ENCODE measurements around the gene DLX3.

Gene DLX3

DNA sequence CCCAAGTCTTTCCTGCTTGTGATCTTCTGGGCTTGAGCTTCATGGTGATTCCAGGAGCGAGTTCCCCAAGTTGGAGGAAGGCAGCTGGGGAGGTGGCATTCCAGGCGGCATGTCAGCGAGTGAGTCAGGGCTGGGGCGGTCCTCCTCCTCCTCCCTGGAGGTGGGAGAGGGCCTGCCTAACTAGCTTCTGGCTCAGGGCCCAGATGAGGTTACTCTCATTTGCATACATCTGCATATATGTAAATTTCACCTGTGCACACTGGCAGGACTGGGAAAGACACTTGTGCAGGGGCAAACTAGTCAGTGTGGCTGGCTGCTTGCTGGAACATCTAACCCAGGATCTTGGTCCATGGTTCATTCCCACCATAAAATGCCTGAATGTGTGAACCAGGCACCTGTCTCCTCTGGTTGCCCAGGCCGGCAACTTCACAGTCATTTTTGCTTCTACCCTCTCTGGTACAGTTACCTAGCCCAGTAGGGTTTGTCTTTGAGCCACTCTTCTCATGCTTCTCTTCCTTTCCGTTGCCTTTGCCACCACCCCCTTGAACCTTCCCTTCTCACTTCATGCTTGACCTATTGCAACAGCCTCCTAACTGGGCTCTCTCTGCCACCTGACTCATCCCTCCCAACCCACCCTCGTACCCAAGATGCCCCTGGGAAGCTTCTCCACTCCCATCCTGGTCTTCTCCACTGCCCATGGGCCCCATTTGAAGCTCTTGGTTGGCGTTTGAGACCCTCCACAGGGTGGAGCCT lies 35.7 kb downstream of the DLX3 start:
- DNase-seq = no peak

- DNase-seq = no peak
These were observed 36.3 kb downstream of the DLX3 start for GRCh38 chr17:49958723-49959122.

DNA sequence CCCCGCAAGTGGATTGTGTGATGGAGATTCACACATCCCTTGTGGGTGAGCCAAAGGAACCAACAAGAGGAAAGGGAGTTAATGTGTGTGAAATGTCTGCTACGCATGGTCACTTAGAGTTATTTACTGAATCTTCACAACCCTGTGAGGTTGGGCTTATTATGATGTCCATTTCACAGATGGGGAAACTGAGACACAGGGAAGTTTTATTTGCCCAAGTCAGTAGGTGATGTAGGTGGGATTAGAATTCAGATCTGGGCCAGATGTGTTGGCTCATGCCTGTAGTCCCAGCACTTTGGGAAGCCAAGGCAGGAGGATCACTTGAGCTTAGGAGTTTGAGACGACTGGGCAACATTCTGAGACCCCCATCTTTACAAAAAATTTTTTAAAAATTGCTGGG lies 37.7 kb downstream of the DLX3 start:
- no peak for DNase-seq

DNA sequence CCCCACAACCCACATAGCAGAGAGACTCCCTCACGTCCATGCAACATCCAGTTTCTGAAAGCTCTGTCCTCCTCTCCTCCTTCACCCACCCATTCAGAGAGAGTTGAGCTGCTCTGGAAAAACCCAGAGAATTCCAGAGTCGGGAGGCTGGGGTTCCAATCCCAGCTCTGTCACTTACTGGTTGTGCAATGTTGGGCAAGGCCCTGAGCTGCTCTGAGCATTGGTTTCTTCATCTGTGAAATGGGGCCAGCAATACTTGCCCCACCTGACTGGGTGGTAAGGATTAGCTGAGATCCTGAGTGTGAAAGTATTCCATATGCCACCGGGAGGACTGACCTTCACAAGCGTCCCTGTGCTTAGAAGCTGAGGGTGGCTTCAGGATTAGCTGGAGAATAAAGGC lies 38.2 kb downstream of the DLX3 start:
- DNase-seq = no peak

GRCh38 chr17:49955157-49955556 lies 39.9 kb downstream of the DLX3 start:
- no peak for DNase-seq

- no peak for DNase-seq
These were observed 42.0 kb downstream of the DLX3 start for GRCh38 chr17:49952912-49953497.

GRCh38 chr17:49952209-49952911 lies 42.7 kb downstream of the DLX3 start:
- peak in 22 of 56 donors; percentile 1 to 58 (median 23) for DNase-seq

GRCh38 chr17:49951362-49952082 lies 43.5 kb downstream of the DLX3 start:
- DNase-seq = no peak

DNA sequence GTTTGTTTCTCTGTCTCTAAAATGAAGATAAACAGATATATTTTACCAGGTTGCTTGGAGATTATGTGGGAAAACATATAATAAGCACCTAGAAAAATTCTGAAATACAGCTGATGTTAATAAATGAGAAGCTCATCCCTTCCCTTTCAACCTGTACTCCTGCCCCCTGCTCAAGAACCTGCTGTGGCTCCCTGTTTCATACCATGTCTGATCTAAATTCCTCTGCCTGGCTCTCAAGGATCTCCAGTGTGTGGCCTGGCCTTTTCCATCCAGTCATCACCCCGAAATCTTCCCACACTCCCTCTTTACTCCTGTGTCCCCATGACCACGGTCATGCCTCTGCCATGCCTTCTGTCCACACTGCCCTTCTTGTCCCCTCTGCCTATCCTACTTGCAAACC lies 45.4 kb downstream of the DLX3 start:
- DNase-seq = no peak

- no peak for DNase-seq
These were observed 48.0 kb downstream of the DLX3 start for GRCh38 chr17:49946964-49947584.

DNA sequence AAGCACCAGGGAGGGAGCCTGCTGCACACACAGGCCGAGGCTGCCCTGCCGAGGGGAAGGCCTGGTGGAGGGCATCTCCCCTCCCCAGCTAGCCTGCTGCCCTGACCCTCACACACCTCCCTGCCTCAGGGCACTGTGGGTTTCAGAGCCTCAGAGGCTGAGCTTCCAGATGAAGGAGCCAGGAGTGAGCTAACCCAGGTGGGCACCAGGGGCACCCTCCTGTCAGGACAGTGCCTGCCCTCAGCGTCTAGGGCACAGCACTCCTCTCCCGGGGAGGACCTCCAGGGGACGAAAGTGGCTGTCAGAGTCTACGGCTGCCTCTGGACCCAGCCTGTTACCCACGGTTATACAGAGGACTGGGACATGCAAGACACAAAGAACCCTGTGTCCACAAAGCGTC lies 48.8 kb downstream of the DLX3 start:
- no peak for DNase-seq

- DNase-seq = peak in 1 of 56 donors; percentile 6
These were observed 50.7 kb downstream of the DLX3 start for GRCh38 chr17:49944273-49944870.

DNA sequence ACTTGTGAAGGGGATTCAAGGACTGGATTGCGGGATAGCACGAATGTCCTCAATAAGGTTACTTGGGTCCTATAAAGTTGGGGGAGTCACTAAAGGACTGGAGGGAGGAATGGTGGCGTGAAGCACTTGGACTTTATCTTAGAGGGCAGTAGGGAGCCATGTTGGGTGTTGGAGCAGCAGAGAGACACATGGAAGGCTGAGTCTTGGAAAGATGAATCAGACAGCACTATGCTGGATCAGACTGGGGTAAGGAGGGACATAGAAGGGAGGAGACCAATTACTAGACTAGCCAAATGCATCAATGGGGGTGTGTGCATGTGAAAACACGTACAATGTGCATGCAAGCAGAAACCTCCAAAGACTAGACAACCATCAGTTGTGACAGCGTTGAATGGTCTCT lies 52.1 kb downstream of the DLX3 start:
- DNase-seq = no peak

GRCh38 chr17:49941427-49941826 lies 53.6 kb downstream of the DLX3 start:
- no peak for DNase-seq

Measured in amygdala (tissue), 56 donors.